Superior temporal gyrus (tissue), 1 donor: ENCODE results near the gene LENG8.
"Not testable (repeated sequence)": the region's sequence is repeated elsewhere in the genome, so short reads cannot be mapped to it uniquely, and the experiment has no call there.

Source experiments
- DNase-seq: peaks from one replicate; pipeline ENCODE4 v3.0.0-alpha.2; 2016; ENCODE audit errors: extremely low spot score

Gene LENG8

DNA sequence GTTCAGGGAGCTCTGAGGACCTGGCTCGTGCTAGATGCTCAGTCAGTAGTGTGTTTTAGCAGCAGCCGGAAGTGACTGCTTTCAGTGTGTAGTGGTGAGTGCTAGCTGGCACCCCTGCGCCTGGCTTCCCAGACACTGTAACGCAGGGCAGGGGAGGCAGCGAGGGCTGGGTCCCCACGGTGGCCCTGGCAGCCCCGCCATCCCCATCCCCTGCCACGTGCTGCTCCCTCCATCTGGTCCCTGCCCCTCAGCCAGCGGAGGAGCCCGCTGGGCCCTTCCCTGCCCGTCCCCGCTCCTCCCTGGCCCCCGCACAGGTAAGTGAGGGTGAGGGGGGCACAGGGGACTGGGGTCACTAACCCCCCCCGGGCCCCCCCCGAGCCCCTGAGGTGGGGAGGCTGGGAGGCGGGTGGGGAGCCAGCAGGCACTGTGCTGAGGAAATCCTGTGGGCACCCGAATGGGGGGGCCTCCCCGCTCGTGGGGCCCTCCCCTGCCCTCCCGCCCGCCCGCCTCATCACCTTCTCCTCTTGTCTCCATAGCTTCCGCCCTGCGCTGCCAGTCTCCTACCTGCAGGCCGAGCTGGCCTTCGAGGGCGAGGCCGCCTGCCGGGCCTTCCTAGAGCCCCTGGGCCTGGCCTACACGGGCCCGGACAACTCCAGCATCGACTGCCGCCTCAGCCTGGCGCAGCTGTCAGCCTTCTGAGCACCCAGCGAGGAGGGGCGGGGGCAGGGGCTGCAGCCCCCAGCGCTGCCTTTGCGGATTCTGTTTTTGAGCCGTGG lies 11.4 kb downstream of the LENG8 start:
- DNase-seq: no peak

DNA sequence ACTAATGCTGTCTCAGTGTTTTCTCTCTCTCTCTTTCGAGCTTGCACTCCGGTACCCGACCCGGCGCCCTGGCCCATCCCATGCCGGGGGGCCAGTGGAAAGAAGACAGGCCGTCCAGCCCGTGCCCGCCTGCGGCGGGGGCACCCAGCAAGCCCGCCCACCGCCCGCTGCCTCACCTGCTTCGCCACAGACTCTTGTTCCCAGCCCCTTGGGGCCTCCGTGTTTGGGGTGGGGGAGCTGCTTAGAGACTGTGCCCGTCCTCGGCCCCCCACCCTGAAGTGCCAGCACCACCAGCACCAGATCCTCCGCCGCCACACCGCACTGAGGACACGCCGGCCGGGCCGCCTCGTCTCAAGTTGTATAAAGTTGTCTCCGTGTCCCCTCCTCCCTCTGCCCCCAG lies 12.2 kb downstream of the LENG8 start:
- no peak for DNase-seq

DNA sequence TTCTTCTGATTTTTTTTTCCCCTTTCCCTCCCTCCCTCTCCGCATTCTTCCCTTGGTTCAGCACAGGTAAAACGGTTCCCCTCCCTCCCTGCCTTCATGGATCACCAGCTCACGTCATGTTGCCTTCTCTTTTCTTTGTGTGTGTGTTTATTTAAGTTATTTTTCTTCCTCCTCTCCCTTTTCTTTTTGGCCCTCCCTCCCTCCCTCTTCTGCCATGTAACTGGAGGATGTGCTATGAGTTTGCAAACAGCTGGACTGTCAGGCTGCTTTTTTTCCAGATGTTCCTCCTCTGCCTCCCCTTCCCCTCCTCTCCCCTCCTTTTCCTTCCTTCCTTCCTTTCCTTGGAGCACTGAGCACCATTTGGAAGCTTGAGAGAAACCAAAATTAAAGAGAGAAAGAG lies 12.6 kb downstream of the LENG8 start:
- DNase-seq: no peak

DNA sequence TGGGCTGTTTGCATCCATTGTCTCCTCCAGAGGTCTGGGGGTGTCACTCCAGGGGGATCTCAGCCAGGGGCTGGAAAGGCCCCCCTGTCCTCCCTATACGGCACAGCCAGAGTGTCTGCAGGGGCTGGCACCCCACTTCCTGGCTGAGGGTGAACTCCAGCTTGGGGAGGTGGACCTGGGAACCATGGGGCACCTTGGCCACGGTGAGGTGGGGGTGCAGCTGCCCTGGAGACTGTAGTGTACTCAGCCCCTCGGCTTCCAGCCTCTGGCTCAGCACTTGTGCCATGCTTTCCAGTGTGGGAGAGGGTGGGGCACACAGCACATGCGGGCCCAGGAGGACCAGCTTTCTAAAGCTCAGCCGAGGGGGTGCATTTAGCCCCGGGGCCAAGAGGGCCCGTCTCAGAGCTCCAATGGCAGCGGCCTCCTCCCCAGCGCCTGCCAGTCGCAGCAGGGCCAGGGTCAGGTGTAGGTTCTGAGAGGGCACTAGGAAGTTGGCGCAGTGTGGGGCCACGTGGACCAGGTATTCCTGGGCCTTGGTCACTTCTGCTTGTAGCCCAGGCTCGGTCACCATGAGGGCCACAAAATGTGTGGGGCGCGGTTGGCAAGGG lies 13.2 kb downstream of the LENG8 start:
- no peak for DNase-seq

DNA sequence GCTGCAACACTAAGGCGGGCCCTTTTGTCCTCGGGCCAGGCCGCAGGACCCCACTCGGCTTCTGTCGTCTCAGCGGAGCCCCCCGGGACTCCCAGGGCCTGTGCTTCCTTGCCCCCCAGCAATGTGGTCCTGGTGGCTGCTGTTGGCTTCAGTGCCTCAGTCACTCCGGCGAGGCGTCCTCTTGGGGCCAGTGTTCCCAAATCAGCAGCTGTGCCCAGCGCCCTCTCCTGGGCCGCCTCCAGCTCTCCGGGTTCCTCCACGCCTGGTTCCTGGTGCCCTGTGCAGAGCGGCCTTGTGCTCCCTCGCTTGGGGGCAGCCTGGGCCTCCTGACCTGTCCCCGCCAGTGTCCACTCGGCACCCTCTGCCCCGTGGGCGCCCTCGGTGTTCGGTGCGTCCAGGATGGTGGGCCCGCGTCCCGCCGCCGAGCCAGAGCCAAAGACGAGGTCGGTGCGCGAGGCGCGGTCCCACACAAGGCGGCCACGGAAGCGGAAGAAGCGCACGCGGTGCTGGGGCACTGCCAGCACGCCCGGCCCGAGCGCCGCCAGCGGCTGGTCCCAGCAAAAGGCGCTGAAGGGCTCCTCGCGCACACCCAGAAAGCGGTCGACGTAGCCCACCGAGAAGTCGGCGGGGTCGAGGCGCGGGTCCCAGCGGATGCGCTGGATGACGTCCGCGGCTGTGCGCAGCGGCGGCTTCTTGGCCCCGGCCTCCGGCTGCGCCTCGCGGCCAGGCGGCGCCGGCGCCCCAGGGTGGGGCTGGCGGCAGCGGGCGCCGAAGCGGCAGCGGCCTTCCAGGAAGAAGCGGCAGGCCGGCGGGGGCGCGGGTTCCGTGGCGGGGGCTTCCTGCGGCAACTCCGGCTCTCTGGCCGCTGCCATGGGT lies 13.9 kb downstream of the LENG8 start:
- DNase-seq: peak; percentile 37

DNA sequence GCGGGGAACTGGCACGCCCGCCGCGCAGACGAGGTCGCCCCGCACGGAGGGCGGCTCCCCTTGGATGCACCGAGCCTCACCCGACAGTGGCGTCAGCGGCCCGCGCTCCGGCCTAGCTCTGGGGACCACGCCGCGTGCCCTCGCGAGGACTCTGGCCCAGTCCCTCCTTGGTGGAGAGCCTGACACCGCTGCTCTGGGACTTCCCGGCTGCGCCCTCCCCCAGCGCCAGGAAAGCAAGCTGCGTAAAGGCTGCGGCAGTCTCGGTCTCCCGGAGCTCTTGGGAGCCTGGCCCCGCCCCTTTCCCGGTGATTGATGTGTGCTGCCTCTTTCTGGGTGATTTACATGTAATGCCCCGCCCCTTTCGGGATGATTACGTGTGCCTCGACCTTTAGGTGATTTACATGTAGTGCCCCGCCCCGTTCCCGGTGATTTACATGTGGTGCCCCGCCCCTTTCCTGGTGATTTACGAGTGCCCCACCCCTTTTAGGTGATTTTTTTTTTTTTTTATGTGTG lies 14.6 kb downstream of the LENG8 start, which contains the start of gene LENG9:
LENG9 (minus strand) TSS at position 248 of the 513 bp plus-strand sequence. CDS start 252 bp downstream, outside the sequence.
- peak; percentile 96 for DNase-seq

DNA sequence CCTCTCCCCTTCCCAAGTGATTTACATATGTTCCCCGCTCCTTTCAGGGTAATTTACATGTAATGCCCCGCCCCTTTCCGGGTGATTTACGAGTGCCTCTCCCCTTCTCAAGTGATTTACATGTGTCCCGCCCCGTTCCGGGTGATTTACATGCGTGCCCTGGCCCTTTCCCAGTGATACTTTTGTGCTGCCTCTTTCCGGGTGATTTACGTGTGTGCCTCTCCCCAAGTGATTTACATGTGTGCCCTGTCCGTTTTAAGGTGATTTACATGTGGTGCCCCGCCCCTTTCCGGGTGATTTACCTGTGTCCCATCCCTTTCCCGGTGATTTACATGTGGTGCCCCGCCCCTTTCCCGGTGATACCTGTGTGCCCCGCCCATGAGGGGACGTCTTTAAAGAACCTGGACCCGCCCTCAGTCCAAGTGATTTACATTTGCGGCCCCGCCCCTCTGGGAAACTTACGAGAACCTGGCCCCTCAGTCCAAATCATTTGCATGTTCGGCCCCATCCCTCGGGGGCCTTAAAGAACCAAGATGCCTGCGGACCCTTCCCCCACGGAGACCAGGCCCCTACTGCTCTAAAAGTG lies 15.1 kb downstream of the LENG8 start:
- DNase-seq: peak; percentile 84

DNA sequence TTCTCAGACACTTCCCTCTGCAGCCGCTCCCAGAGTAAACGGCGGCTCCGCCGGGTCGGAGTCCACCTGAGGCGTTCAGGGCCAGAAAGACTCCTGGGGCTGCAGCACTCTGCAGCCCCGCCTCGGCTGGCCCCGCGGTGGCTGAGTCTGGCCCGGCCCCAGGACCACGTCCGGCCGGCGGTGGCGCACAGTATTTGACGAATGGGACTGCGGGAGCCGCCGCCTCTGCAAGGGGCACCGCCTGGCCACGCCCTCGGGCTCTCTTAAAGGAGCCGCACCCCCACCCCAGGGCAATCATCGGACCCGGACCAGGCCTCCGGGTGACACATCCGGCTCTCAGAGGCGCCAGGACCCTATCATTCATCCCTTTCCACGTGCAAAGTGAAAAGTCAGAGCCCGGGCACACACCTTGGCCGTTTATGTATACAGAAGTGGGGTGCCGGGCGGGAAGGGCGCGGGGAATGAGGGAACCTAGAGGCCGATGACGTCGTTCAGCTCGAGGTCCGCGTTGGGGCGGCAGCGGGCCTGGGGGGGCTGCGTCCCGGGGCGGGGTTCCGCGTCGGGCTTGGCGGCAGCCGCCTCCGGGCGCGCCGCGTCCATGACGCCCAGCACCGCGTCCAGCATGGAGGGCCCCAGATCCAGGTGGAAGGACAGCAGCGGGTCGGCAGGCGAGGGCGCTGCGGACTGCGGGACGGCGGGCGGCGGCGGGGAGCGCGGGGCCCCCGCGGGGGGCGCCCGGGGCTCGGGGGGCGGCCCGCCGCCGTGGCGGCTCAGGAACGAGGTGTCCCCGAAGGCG lies 15.8 kb downstream of the LENG8 start:
- DNase-seq: peak; percentile 79

DNA sequence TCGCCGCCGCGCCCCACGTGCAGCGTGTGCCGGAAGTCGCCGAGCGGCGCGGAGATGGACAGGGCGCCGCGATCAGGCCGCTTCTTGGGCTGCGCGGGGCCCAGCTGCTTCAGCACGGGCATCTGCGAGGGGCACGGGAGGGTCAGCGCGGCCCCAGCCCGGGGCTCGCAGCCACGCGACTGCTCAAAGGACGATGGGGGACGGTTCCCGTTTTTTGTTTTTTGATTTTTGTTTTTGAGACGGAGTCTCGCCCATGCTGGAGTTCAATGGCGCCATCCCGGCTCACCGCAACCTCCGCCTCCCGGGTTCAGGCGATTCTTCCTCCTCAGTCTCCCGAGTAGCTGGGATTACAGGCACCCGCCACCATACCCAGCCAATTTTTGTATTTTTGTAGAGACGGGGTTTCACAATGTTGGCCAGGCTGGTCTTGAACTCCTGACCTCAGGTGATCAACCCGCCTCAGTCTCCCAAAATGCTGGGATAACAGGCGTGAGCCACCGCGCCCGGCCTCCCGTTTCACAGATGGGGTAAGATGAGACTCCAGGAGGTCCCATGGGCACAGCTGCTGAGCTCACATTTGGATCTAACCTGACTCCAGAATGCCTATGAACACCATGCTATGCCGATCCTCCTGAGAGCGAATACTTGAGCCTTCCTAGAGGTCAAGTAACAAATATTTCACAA lies 16.6 kb downstream of the LENG8 start:
- DNase-seq: no peak

DNA sequence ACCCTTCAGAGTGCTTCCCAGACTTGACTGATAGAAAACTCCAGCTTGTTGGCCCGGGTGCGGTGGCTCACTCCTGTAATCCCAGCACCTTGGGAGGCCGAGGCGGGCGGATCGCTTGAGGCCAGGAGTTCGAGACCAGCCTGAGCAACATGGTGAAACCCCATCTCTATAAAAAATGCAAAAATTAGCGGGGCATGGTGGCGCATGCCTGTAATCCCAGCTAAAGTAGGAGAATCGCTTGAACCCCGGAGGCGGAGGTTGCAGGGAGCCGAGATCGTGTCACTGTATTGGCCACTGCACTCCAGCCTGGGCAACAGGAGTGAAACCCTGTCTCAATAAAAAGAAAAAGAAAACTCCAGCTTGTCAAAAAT lies 17.1 kb downstream of the LENG8 start:
- not testable (repeated sequence) for DNase-seq

DNA sequence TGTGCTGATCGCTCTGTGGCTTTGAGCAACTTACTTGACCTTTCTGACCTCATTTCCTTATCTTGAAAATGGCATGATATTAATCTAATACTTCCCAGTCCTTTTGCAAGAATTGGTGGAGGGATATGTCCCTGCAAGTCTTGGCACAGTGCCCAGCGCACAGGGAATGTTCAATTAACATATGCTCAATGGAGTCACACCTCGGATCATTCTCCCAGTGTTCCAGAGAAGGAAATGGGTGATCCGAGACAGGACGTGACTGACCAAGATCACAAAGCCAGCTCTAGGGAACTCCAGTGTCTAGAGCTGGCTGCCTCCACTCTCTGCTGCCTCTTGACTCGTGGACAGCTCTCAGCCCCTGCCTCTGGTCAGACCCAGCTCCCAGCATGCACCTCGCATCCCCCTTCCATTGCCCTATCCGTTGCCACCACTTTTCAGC lies 20.5 kb downstream of the LENG8 start:
- no peak for DNase-seq

DNA sequence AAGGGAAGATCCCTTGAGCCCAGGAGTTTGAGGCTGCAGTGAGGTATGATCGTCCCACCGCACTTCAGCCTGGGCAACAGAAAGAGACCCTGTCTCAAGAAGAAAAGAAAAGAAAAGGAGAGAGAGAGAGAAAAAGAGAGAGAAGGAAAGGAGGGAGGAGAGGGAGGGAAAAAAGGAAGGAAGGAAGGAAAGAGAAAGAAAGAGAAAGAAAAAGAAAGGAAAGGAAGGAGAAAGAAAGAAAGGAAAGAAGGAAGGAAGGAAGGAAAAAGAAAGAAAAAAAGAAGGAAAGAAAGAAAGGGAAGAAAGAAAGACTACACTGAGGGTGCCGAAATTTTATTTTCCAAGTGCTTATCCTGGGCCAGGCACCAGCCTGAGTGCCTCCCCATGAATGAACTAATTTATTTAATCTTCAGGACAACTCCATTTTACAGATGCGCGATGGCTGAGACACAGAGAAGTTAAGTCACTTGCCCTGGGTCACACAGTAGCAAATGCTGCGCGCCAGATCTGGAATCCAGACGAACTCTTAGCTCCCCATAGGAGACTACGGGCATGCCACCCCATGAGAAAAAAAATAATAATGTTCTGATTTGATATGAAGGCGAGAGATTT lies 21.4 kb downstream of the LENG8 start:
- DNase-seq: no peak

DNA sequence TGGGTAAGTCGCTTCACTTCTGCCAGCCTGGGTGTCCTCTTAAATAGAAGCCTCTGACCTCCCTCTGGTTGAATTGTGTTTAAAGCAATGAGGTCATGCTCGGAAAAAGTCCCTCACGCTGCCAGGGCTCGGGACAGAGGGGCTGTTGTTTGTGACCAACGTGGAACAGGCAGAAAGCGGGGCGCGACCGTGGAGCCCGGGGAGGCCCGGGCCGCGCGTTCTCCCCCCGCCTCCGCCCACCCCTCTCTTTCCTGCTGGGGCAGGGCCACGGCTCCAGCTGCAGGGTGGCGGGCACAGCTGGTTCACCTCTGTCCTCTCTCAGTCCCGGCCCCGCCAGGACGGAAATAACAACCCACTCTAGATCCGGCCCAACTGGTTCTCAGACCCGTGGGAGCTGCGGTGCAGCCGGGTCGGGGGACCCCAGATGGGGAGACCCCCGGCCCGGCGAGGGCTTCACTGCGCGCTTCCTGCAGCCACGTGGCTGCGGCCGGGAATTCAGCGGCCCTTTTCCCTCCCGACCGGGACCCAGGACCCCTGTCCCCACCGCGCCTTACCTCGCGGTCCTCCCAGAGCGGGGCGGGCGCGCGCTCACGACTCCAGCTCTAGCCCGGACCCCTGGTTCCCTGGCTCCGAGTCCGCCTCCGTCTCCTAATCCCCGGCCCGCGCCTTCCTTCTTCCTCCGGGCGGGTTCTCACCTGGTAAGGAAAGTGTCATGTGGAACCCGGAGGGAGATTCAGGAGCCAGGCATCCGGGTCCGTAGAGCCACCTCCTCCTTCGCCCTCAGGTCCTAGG lies 22.2 kb downstream of the LENG8 start:
- peak; percentile 49 for DNase-seq

DNA sequence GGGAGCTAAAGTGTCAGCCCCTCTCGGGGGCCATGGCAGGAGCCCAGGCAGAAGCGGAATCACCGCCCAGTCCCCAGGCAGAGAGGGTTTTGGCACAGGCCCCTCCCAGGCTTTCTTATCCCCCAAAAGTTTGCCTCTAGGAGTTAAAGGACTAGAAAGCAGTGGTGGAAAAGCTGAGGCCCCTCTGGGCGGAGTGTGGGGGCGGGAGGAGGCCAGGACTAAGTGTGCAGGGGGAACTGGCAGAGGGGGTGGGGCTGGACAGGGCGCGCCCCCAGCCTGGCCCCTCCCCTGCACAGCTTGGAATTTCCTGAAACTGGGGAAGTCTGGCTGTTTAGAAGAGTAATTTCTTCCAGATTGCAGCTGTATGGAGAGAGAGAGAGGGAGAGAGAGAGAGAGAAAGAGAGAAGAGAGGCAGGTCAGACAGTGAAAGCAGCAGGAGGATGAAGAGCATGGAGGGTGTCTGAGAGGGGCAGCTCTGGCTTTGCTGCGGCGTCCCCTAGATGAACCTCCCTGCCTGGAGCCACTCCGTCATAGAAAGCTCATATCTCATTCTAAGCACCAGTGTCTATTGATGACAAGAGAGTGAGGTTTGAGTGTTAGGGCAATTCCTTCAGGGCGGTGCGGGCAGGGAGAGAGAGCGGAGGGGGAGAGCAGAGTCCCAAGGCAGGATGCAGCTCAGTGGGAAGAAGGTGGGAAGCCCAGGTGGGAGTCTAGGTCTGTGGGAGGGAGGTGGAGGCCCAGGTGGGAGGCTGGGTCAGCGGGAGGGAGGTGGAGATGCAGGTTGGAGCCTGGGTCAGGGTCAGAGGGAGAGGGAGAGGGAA lies 24.3 kb downstream of the LENG8 start, which contains the start of gene CDC42EP5:
CDC42EP5 (minus strand) TSS at position 226 of the 821 bp plus-strand sequence. CDS start 7,749 bp downstream, outside the sequence.
- no peak for DNase-seq

DNA sequence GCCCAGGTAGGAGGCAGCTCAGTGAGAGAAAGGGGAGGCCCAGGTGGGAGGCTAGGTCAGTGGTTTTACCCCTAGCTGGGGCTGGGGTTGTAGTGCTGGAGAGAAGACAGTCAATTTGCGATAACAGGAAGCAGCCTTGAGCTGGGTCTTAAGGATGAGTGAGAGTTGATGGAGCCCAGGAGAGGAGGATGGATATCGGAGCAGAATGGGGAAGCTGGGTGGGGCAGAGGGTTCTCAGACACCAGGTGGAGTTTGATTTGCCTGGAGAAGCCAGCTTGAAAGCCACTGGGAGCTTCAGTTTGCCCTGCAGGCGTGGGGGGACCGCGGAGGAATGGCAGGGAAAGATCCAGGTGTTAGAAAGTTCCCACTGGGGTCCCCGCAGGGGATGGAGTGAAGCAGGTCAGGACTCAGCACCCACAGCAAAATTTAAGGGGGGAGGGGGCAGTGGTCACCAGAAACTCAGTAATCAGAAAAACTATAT lies 24.9 kb downstream of the LENG8 start:
- no peak for DNase-seq

DNA sequence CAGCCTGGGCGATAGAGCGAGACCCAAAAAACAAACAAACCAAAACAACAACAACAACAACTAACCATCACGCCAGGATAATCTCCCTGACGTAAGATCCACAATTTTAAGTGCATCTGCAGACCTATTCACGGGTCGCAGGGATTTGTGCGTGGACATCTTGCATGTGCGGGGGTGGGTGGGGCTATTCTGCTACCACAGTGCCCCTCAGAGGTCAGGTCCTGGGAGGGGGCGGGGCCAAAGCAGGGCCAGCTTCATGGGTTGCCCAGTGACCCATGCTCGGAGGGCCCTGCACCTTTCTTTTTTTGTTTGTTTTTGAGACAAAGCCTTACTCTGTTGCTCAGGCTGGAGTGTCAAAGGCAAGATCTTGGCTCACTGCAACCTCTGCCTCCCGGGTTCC lies 26.7 kb downstream of the LENG8 start:
- DNase-seq: no peak

DNA sequence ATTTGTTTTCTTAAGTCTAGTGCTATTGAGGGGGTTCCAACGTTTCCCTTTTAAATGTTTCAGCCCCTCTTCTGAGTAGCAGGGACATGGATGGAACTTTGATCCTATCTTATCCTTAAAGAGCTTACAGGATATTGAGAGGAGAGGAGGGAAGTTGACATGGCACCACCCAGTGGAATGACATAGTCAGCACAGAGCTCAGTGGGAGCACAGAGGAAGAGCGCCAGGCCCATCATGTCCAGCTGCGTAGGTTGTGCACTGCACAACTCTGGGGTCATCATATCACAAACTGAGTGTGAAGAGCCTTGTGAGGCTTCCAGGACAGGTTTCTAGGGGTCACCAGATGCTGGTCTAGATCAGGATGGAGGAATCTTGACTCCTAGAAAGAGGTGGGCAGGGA lies 28.7 kb downstream of the LENG8 start:
- DNase-seq: no peak
